WTC11 (cell line): ENCODE data around the gene ROBO4. TPM values are rescaled to one million over a fixed set of nuclear protein-coding genes. Genes with fewer than 3 reads are reported as not detected.

Experiments
- ATAC-seq: fragments of 200-7000 bp; cut with Tn5 transposase; 2 replicates; pipeline ENCODE4 v1.10.0; 2021; ENCODE audit warnings: mild to moderate bottlenecking, moderate library complexity
- CTCF ChIA-PET: fragments of 300-600 bp; sonication (Branson Sonifier 250); formaldehyde crosslinking; loops from one replicate; lab custom pipeline; 2021; ENCODE audit warnings: antibody characterized with exemption; lab: Charles Lee
- POLR2A ChIA-PET: fragments of 350-600 bp; sonication (Branson Sonifier 250); formaldehyde crosslinking; loops from one replicate; lab custom pipeline; 2021; ENCODE audit warnings: antibody characterized with exemption; lab: Charles Lee
- DNase-seq: peaks from one replicate; pipeline ENCODE4 v3.0.0; 2021; ENCODE audit warnings: low spot score
- H3K27ac Mint-ChIP-seq: 2 replicates; pipeline ENCODE4 v1.8.0; 2021; ENCODE audit warnings: mixed read lengths
- H3K27me3 Mint-ChIP-seq: 2 replicates; pipeline ENCODE4 v1.8.0; 2021; ENCODE audit warnings: low read depth, mild to moderate bottlenecking, moderate library complexity, mixed read lengths
- H3K36me3 Mint-ChIP-seq: 2 replicates; pipeline ENCODE4 v1.8.0; 2021; ENCODE audit warnings: mixed read lengths
- H3K4me1 Mint-ChIP-seq: 2 replicates; pipeline ENCODE4 v1.8.0; 2022; ENCODE audit warnings: mixed read lengths
- H3K4me3 Mint-ChIP-seq: 2 replicates; pipeline ENCODE4 v1.8.0; 2021; ENCODE audit warnings: mild to moderate bottlenecking, moderate library complexity, mixed read lengths
- H3K9me3 Mint-ChIP-seq: 2 replicates; pipeline ENCODE4 v1.8.0; 2021; ENCODE audit warnings: mixed read lengths
- CREB1 ChIP-seq: sonication (generic); formaldehyde crosslinking; IDR thresholded peaks from 2 replicates; pipeline ENCODE4 v1.8.0; 2023; ENCODE audit warnings: mild to moderate bottlenecking, missing genetic modification reagents
- EMX1 ChIP-seq: fragments of 250-450 bp; sonication (Bioruptor Pico); IDR thresholded peaks from 2 replicates; pipeline ENCODE4 v1.8.0; 2021; ENCODE audit warnings: mild to moderate bottlenecking
- ETV6 ChIP-seq: sonication (generic); formaldehyde crosslinking; IDR thresholded peaks from 2 replicates; pipeline ENCODE4 v1.8.1; 2022; ENCODE audit warnings: mild to moderate bottlenecking, missing genetic modification reagents
- GRHL2 ChIP-seq: fragments of 250-450 bp; sonication (Bioruptor Pico); IDR thresholded peaks from 2 replicates; pipeline ENCODE4 v1.8.0; 2022; ENCODE audit warnings: mild to moderate bottlenecking, moderate library complexity; ENCODE audit not compliant: insufficient replicate concordance, severe bottlenecking
- JUN ChIP-seq: sonication (generic); formaldehyde crosslinking; IDR thresholded peaks from 2 replicates; pipeline ENCODE4 v1.8.0; 2023; ENCODE audit warnings: mild to moderate bottlenecking, missing genetic modification reagents
- MYBL2 ChIP-seq: sonication (generic); formaldehyde crosslinking; IDR thresholded peaks from 2 replicates; pipeline ENCODE4 v1.8.1; 2023; ENCODE audit warnings: mild to moderate bottlenecking, moderate library complexity, missing genetic modification reagents
- NR2C2 ChIP-seq: sonication (generic); formaldehyde crosslinking; IDR thresholded peaks from 2 replicates; pipeline ENCODE4 v1.8.0; 2022; ENCODE audit warnings: mild to moderate bottlenecking, missing genetic modification reagents
- SOX15 ChIP-seq: fragments of 250-450 bp; sonication (Bioruptor Pico); IDR thresholded peaks from 2 replicates; pipeline ENCODE4 v1.9.0; 2021; ENCODE audit warnings: mild to moderate bottlenecking
- TCF7 ChIP-seq: sonication (generic); formaldehyde crosslinking; IDR thresholded peaks from 2 replicates; pipeline ENCODE4 v1.8.0; 2022; ENCODE audit warnings: mild to moderate bottlenecking, low read depth, missing genetic modification reagents, moderate library complexity
- ZBTB21 ChIP-seq: sonication (generic); formaldehyde crosslinking; IDR thresholded peaks from 2 replicates; pipeline ENCODE4 v1.8.1; 2023; ENCODE audit warnings: mild to moderate bottlenecking, missing genetic modification reagents, borderline replicate concordance
- ZBTB43 ChIP-seq: sonication (generic); formaldehyde crosslinking; IDR thresholded peaks from 2 replicates; pipeline ENCODE4 v1.8.1; 2023; ENCODE audit warnings: mild to moderate bottlenecking, missing genetic modification reagents
- ZNF416 ChIP-seq: fragments of 250-450 bp; sonication (Bioruptor Pico); IDR thresholded peaks from 2 replicates; pipeline ENCODE4 v1.9.0; 2021; ENCODE audit warnings: mild to moderate bottlenecking, inconsistent platforms
- total RNA-seq: library from RNA; stranded (reverse); gene quantifications from 3 replicates; pipeline ENCODE4 v1.2.3, GENCODE V29; 2021
- TF ChIP-seq, protein P1 (sequence below): sonication (generic); formaldehyde crosslinking; IDR thresholded peaks from 2 replicates; pipeline ENCODE4 v1.8.0; 2022; ENCODE audit warnings: mild to moderate bottlenecking, missing genetic modification reagents
- TF ChIP-seq, protein P2 (sequence below): sonication (generic); formaldehyde crosslinking; conservative IDR thresholded peaks from 2 replicates; pipeline ENCODE4 v1.8.1; 2023; ENCODE audit warnings: mild to moderate bottlenecking, low read depth, missing genetic modification reagents, moderate library complexity
- TF ChIP-seq, protein P3 (sequence below): sonication (generic); formaldehyde crosslinking; IDR thresholded peaks from 2 replicates; pipeline ENCODE4 v1.8.1; 2023; ENCODE audit warnings: mild to moderate bottlenecking, missing genetic modification reagents, borderline replicate concordance
- TF ChIP-seq, protein P4 (sequence below): sonication (generic); formaldehyde crosslinking; IDR thresholded peaks from 2 replicates; pipeline ENCODE4 v1.8.0; 2022; ENCODE audit warnings: mild to moderate bottlenecking, missing genetic modification reagents
- TF ChIP-seq, protein P5 (sequence below): sonication (generic); formaldehyde crosslinking; IDR thresholded peaks from 2 replicates; pipeline ENCODE4 v1.8.0; 2023; ENCODE audit warnings: missing genetic modification reagents
- TF ChIP-seq, protein P6 (sequence below): sonication (generic); formaldehyde crosslinking; IDR thresholded peaks from 2 replicates; pipeline ENCODE4 v1.8.0; 2023; ENCODE audit warnings: mild to moderate bottlenecking, missing genetic modification reagents

Gene ROBO4
- total RNA-seq, 1 experiment from 2014 or later = 0.13 TPM

- TF ChIP-seq, protein P1, sequence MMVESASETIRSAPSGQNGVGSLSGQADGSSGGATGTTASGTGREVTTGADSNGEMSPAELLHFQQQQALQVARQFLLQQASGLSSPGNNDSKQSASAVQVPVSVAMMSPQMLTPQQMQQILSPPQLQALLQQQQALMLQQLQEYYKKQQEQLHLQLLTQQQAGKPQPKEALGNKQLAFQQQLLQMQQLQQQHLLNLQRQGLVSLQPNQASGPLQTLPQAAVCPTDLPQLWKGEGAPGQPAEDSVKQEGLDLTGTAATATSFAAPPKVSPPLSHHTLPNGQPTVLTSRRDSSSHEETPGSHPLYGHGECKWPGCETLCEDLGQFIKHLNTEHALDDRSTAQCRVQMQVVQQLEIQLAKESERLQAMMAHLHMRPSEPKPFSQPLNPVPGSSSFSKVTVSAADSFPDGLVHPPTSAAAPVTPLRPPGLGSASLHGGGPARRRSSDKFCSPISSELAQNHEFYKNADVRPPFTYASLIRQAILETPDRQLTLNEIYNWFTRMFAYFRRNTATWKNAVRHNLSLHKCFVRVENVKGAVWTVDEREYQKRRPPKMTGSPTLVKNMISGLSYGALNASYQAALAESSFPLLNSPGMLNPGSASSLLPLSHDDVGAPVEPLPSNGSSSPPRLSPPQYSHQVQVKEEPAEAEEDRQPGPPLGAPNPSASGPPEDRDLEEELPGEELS = no peak
- TF ChIP-seq, protein P2, sequence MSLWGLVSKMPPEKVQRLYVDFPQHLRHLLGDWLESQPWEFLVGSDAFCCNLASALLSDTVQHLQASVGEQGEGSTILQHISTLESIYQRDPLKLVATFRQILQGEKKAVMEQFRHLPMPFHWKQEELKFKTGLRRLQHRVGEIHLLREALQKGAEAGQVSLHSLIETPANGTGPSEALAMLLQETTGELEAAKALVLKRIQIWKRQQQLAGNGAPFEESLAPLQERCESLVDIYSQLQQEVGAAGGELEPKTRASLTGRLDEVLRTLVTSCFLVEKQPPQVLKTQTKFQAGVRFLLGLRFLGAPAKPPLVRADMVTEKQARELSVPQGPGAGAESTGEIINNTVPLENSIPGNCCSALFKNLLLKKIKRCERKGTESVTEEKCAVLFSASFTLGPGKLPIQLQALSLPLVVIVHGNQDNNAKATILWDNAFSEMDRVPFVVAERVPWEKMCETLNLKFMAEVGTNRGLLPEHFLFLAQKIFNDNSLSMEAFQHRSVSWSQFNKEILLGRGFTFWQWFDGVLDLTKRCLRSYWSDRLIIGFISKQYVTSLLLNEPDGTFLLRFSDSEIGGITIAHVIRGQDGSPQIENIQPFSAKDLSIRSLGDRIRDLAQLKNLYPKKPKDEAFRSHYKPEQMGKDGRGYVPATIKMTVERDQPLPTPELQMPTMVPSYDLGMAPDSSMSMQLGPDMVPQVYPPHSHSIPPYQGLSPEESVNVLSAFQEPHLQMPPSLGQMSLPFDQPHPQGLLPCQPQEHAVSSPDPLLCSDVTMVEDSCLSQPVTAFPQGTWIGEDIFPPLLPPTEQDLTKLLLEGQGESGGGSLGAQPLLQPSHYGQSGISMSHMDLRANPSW = no peak
- TF ChIP-seq, protein P3, sequence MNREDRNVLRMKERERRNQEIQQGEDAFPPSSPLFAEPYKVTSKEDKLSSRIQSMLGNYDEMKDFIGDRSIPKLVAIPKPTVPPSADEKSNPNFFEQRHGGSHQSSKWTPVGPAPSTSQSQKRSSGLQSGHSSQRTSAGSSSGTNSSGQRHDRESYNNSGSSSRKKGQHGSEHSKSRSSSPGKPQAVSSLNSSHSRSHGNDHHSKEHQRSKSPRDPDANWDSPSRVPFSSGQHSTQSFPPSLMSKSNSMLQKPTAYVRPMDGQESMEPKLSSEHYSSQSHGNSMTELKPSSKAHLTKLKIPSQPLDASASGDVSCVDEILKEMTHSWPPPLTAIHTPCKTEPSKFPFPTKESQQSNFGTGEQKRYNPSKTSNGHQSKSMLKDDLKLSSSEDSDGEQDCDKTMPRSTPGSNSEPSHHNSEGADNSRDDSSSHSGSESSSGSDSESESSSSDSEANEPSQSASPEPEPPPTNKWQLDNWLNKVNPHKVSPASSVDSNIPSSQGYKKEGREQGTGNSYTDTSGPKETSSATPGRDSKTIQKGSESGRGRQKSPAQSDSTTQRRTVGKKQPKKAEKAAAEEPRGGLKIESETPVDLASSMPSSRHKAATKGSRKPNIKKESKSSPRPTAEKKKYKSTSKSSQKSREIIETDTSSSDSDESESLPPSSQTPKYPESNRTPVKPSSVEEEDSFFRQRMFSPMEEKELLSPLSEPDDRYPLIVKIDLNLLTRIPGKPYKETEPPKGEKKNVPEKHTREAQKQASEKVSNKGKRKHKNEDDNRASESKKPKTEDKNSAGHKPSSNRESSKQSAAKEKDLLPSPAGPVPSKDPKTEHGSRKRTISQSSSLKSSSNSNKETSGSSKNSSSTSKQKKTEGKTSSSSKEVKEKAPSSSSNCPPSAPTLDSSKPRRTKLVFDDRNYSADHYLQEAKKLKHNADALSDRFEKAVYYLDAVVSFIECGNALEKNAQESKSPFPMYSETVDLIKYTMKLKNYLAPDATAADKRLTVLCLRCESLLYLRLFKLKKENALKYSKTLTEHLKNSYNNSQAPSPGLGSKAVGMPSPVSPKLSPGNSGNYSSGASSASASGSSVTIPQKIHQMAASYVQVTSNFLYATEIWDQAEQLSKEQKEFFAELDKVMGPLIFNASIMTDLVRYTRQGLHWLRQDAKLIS (CRISPR knock-in tag) = no peak
- TF ChIP-seq, protein P4, sequence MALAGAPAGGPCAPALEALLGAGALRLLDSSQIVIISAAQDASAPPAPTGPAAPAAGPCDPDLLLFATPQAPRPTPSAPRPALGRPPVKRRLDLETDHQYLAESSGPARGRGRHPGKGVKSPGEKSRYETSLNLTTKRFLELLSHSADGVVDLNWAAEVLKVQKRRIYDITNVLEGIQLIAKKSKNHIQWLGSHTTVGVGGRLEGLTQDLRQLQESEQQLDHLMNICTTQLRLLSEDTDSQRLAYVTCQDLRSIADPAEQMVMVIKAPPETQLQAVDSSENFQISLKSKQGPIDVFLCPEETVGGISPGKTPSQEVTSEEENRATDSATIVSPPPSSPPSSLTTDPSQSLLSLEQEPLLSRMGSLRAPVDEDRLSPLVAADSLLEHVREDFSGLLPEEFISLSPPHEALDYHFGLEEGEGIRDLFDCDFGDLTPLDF (CRISPR knock-in tag) = no peak
- TF ChIP-seq TCF7 (CRISPR knock-in tag) = no peak
Measured at GRCh38 chr11:124837491-124837856, 60.2 kb downstream of the ROBO4 start (continued).

DNA sequence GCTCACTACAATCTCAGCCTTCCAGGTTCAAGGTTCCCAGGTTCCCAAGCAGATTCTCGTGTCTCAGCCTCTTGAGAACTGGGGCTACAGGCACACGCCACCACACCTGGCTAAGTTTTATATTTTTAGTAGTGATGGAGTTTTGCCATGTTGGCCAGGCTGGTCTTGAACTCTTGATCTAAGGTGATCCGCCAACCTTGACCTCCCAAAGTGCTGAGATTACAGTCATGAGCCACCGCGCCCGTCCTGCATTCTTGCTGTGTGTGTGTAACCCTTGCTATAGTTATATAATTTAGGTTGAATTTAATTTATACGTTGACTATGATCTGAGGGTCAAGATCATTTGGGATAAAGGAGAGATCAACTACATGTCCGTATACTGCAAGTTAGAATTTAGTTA is 61.7 kb downstream of the ROBO4 start:
- Mint-ChIP-seq H3K27me3 (peaks cover 41% of the 10 kb centered on the region), H3K9me3 (no peaks in the 10 kb centered on the region), H3K4me3 (peak overlapping the region; percentile 59; the same call in 1 of the 2 replicates), H3K4me1 (peaks cover 27% of the 10 kb centered on the region), H3K36me3 (no peaks in the 10 kb centered on the region), H3K27ac (no peak overlapping the region)
- DNase-seq (no peak), ATAC-seq (no peak)
- ChIA-PET POLR2A (no interaction called here), CTCF (interaction anchor here (0.7 to 5.1 kb wide), 22 partner anchors 26 to 430 kb away, joined by 3 to 66 read pairs (median 6); partner anchors contain the start of genes CCDC15, ESAM, MSANTD2 and ROBO3)
- TF ChIP-seq SOX15 (CRISPR knock-in tag) = no peak
- TF ChIP-seq ZBTB43 = no peak
- TF ChIP-seq MYBL2 (CRISPR knock-in tag) = no peak
- TF ChIP-seq EMX1 = no peak
- TF ChIP-seq CREB1 (CRISPR knock-in tag) = no peak

DNA sequence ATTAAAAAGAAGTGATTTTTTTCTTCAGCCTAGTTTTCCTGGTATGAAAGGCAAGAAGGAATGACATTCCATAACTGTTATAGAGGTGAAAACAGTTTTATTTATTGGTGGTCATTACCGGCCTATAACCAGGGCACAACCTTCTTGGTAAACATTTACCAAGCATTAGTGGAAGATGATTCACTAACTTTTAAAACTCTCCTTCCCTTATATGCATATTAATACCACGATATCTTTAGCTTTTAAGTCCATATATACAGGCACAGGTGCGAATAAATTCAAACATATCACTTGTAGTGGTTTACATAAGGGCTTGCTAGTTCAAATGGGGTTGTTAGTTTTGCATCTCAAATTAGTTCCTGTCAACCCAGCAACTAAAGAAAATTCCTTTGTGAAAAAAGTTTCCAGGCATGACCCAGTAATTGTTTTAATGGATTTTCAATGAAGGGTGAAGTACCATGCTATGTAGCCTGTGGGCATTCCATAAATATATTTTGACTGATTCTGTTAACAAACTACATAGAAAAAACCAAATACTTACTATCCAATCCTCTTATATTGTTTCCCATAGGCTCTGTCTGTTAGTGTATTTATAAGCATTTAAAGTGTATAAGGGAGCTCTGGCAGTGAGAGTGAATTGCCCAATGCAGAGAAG is 63.0 kb downstream of the ROBO4 start:
- ChIA-PET POLR2A (interaction anchor here (0.5 kb wide), 1 partner anchor 71 kb away, joined by 3 read pairs; no protein-coding TSS in a partner anchor), CTCF (interaction anchor here (1.0 to 1.3 kb wide), 2 partner anchors 32 to 41 kb away, joined by 3 read pairs; no protein-coding TSS in a partner anchor)
- ATAC-seq (no peak), DNase-seq (no peak)
- H3K27ac Mint-ChIP-seq = no peak overlapping the region
- H3K9me3 Mint-ChIP-seq = no peaks in the 10 kb centered on the region
- H3K4me1 Mint-ChIP-seq = peaks cover 21% of the 10 kb centered on the region
- peaks cover 45% of the 10 kb centered on the region for H3K27me3 Mint-ChIP-seq
- H3K4me3 Mint-ChIP-seq = no peak overlapping the region
- no peaks in the 10 kb centered on the region for H3K36me3 Mint-ChIP-seq
- TF ChIP-seq ZBTB21 (CRISPR knock-in tag) = no peak
- TF ChIP-seq, protein P5, sequence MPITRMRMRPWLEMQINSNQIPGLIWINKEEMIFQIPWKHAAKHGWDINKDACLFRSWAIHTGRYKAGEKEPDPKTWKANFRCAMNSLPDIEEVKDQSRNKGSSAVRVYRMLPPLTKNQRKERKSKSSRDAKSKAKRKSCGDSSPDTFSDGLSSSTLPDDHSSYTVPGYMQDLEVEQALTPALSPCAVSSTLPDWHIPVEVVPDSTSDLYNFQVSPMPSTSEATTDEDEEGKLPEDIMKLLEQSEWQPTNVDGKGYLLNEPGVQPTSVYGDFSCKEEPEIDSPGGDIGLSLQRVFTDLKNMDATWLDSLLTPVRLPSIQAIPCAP (CRISPR knock-in tag) = no peak
- TF ChIP-seq, protein P6, sequence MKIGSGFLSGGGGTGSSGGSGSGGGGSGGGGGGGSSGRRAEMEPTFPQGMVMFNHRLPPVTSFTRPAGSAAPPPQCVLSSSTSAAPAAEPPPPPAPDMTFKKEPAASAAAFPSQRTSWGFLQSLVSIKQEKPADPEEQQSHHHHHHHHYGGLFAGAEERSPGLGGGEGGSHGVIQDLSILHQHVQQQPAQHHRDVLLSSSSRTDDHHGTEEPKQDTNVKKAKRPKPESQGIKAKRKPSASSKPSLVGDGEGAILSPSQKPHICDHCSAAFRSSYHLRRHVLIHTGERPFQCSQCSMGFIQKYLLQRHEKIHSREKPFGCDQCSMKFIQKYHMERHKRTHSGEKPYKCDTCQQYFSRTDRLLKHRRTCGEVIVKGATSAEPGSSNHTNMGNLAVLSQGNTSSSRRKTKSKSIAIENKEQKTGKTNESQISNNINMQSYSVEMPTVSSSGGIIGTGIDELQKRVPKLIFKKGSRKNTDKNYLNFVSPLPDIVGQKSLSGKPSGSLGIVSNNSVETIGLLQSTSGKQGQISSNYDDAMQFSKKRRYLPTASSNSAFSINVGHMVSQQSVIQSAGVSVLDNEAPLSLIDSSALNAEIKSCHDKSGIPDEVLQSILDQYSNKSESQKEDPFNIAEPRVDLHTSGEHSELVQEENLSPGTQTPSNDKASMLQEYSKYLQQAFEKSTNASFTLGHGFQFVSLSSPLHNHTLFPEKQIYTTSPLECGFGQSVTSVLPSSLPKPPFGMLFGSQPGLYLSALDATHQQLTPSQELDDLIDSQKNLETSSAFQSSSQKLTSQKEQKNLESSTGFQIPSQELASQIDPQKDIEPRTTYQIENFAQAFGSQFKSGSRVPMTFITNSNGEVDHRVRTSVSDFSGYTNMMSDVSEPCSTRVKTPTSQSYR = no peak
- no peak for TF ChIP-seq ETV6 (CRISPR knock-in tag)
- no peak for TF ChIP-seq JUN (CRISPR knock-in tag)
- TF ChIP-seq ZNF416 (CRISPR knock-in tag) = no peak
- no peak for TF ChIP-seq GRHL2
- TF ChIP-seq NR2C2 (CRISPR knock-in tag) = no peak
